ENCODE data around the gene BCL3. TPM values are rescaled to one million over a fixed set of nuclear protein-coding genes. Genes with fewer than 3 reads are reported as not detected.

BCL3 gene
- total RNA-seq, 1 experiment from 2014 or later, result 2.2 TPM

DNA sequence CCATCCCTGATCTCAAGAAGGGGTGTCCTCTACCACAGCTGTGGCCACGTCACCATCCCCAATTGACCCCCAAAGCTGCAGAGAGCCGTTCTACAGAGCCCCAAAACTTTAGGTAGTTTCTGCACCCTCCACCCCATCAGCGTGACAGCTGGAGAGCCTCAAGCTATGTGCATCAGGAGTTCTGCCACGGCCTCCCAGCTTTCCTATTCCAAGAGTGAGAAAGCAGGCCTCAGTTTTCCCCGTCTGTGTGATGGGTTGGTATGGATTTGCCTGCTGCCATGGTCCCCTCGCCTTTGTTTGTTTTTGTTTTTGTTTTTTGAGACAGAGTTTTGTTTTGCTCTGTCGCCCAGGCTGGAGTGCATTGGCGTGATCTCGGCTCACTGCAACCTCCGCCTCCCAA is 1.5 kb downstream of the BCL3 start:
- Histone ChIP-seq H4K8ac (replicated peaks; ENCODE audit: insufficient read length, low read depth, low read length) (no peak overlapping the region), H4K20me1 (ENCODE audit: control insufficient read depth, insufficient read depth, insufficient read length) (no peaks in the 10 kb centered on the region), H3K18ac (ENCODE audit: insufficient read length, low read depth, low read length) (no peak overlapping the region), H3T11ph (ENCODE audit: low read length) (no peak overlapping the region), H3K23ac (ENCODE audit: insufficient read length, low read depth, low read length) (no peak overlapping the region), H3K14ac (ENCODE audit: insufficient read depth, low read length) (no peak overlapping the region), H3K27ac (ENCODE audit: insufficient read length, low read depth, low read length) (no peak overlapping the region), H2AFZ (ENCODE audit: low read length) (no peak overlapping the region), H2BK5ac (ENCODE audit: insufficient read length, low read length) (no peak overlapping the region), H3K79me1 (ENCODE audit: insufficient read depth, low read depth, low read length, poor library complexity, severe bottlenecking) (no peaks in the 10 kb centered on the region), H3K9me3 (ENCODE audit: control insufficient read depth, low read depth, low read length) (no peaks in the 10 kb centered on the region), H2BK120ac (ENCODE audit: low read depth, low read length, poor library complexity, severe bottlenecking) (no peak overlapping the region), H3K56ac (ENCODE audit: insufficient read length, low read depth, low read length) (no peak overlapping the region), H3K4me1 (ENCODE audit: insufficient read depth, low read length) (no peaks in the 10 kb centered on the region), H4K91ac (ENCODE audit: insufficient read length, low read depth, low read length) (no peak overlapping the region), H2BK12ac (ENCODE audit: insufficient read length, low read depth, low read length) (no peak overlapping the region), H2BK20ac (ENCODE audit: low read depth, low read length, poor library complexity, severe bottlenecking) (no peak overlapping the region), H4K5ac (ENCODE audit: insufficient read length, low read depth, low read length) (no peak overlapping the region), H3K9ac (ENCODE audit: extremely low read depth, insufficient read length, low read length) (no peak overlapping the region), H3K4me2 (ENCODE audit: insufficient read depth, insufficient read length, low read length) (no peak overlapping the region), H2AK5ac (ENCODE audit: insufficient read length, low read length) (no peak overlapping the region), H3K23me2 (ENCODE audit: insufficient read length, low read depth, low read length, poor library complexity, severe bottlenecking) (peaks cover 15% of the 10 kb centered on the region), H3K27me3 (ENCODE audit: insufficient read depth, low read length) (peaks cover 46% of the 10 kb centered on the region), H3K79me2 (ENCODE audit: insufficient read depth, low read length) (no peaks in the 10 kb centered on the region), H2BK15ac (ENCODE audit: low read depth, low read length) (no peak overlapping the region), H3K4ac (ENCODE audit: low read depth, low read length) (no peak overlapping the region)
- no CpG with 5 or more reads among the region's 10 CpGs for WGBS (ENCODE audit: extremely low coverage, insufficient read length, low lambda C conversion rate)
- DNase-seq, result no peak
- TF ChIP-seq, protein P1, sequence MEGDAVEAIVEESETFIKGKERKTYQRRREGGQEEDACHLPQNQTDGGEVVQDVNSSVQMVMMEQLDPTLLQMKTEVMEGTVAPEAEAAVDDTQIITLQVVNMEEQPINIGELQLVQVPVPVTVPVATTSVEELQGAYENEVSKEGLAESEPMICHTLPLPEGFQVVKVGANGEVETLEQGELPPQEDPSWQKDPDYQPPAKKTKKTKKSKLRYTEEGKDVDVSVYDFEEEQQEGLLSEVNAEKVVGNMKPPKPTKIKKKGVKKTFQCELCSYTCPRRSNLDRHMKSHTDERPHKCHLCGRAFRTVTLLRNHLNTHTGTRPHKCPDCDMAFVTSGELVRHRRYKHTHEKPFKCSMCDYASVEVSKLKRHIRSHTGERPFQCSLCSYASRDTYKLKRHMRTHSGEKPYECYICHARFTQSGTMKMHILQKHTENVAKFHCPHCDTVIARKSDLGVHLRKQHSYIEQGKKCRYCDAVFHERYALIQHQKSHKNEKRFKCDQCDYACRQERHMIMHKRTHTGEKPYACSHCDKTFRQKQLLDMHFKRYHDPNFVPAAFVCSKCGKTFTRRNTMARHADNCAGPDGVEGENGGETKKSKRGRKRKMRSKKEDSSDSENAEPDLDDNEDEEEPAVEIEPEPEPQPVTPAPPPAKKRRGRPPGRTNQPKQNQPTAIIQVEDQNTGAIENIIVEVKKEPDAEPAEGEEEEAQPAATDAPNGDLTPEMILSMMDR (conservative IDR thresholded peaks at IDR 0.05), result no peak
- H3K9me3 Mint-ChIP-seq, result no peaks in the 10 kb centered on the region; a peak in 2 of 5 replicates
- H3K4me3 Mint-ChIP-seq, result peak overlapping the region in 1 of 2 experiments; percentile 79; a peak in 1 of 5 replicates
- peaks cover 94% of the 10 kb centered on the region for H3K27me3 Mint-ChIP-seq (ENCODE audit: low read depth)
- H3K36me3 Mint-ChIP-seq (ENCODE audit: insufficient read depth in 1 of 3, low read depth in 3 of 3), result no peaks in the 10 kb centered on the region; a peak in 1 of 7 replicates
- H3K27ac Mint-ChIP-seq, result no peak overlapping the region
- H3K4me1 Mint-ChIP-seq, result peaks cover 14 to 33% of the 10 kb centered on the region in 2 experiments

Measured in H9 (cell line).